Measurements from ENCODE around the gene TLR10.

TLR10 gene

GRCh38 chr4:38805530-38806145 lies 22.8 kb upstream of the TLR10 start:
- Histone ChIP-seq H3K79me2 (ENCODE audit: insufficient read depth, low read length) (no peaks in the 10 kb centered on the region), H3K27me3 (ENCODE audit: insufficient read depth, low read length, poor library complexity) (no peaks in the 10 kb centered on the region), H3K9me3 (ENCODE audit: insufficient read depth, low read length, severe bottlenecking) (peaks cover 13% of the 10 kb centered on the region), H3K4me2 (ENCODE audit: insufficient read depth, low read length) (no peak overlapping the region), H3K4me3 (ENCODE audit: low read depth in 1 of 2, low read length in 2 of 2) (no peak overlapping the region), H3K9ac (ENCODE audit: low read depth, low read length) (no peak overlapping the region), H3K27ac (ENCODE audit: low read length) (no peak overlapping the region), H3K36me3 (ENCODE audit: insufficient read depth, low read length) (no peaks in the 10 kb centered on the region), H3K4me1 (ENCODE audit: insufficient read depth, low read length) (no peaks in the 10 kb centered on the region), H2AFZ (ENCODE audit: low read depth, low read length) (no peak overlapping the region), H4K20me1 (ENCODE audit: insufficient read depth, low read length) (no peaks in the 10 kb centered on the region)
- no peak for DNase-seq
- TF ChIP-seq, protein P1, sequence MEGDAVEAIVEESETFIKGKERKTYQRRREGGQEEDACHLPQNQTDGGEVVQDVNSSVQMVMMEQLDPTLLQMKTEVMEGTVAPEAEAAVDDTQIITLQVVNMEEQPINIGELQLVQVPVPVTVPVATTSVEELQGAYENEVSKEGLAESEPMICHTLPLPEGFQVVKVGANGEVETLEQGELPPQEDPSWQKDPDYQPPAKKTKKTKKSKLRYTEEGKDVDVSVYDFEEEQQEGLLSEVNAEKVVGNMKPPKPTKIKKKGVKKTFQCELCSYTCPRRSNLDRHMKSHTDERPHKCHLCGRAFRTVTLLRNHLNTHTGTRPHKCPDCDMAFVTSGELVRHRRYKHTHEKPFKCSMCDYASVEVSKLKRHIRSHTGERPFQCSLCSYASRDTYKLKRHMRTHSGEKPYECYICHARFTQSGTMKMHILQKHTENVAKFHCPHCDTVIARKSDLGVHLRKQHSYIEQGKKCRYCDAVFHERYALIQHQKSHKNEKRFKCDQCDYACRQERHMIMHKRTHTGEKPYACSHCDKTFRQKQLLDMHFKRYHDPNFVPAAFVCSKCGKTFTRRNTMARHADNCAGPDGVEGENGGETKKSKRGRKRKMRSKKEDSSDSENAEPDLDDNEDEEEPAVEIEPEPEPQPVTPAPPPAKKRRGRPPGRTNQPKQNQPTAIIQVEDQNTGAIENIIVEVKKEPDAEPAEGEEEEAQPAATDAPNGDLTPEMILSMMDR (IDR thresholded peaks at IDR 0.05; ENCODE audit: borderline replicate concordance, extremely low read depth, low read length, poor library complexity, severe bottlenecking) = no peak
- TF ChIP-seq EZH2 (IDR thresholded peaks at IDR 0.05; ENCODE audit: borderline replicate concordance, low read depth, low read length, severe bottlenecking) = no peak
- no peak for ATAC-seq (ENCODE audit: insufficient read depth, low read depth)

- H3K36me3 ChIP-seq (ENCODE audit: insufficient read depth, low read length) = no peaks in the 10 kb centered on the region
- no peak within 1 kb of the TSS for H3K4me2 ChIP-seq (ENCODE audit: insufficient read depth, low read length)
- H3K27me3 ChIP-seq (ENCODE audit: insufficient read depth, low read length, poor library complexity) = no peaks in the 10 kb centered on the region
- no peak for DNase-seq
- TF ChIP-seq, protein P1 (IDR thresholded peaks at IDR 0.05; ENCODE audit: borderline replicate concordance, extremely low read depth, low read length, poor library complexity, severe bottlenecking) = peak; percentile 61
- no peak for TF ChIP-seq EZH2 (IDR thresholded peaks at IDR 0.05; ENCODE audit: borderline replicate concordance, low read depth, low read length, severe bottlenecking)
- H3K4me3 ChIP-seq (ENCODE audit: low read depth in 1 of 2, low read length in 2 of 2) = no peak within 1 kb of the TSS
- H3K79me2 ChIP-seq (ENCODE audit: insufficient read depth, low read length) = no peaks in the 10 kb centered on the region
- H3K9me3 ChIP-seq (ENCODE audit: insufficient read depth, low read length, severe bottlenecking) = peaks cover 13% of the 10 kb centered on the region
- H3K27ac ChIP-seq (ENCODE audit: low read length) = no peak within 1 kb of the TSS
- H3K9ac ChIP-seq (ENCODE audit: low read depth, low read length) = no peak within 1 kb of the TSS
- ATAC-seq (ENCODE audit: insufficient read depth, low read depth) = peak; percentile 49
- no peaks in the 10 kb centered on the region for H3K4me1 ChIP-seq (ENCODE audit: insufficient read depth, low read length)
- H4K20me1 ChIP-seq (ENCODE audit: insufficient read depth, low read length) = no peaks in the 10 kb centered on the region
- H2AFZ ChIP-seq (ENCODE audit: low read depth, low read length) = peak within 1 kb of the TSS; percentile 55
These were observed 22.0 kb upstream of the TLR10 start, which contains the start of gene TLR1 for GRCh38 chr4:38804654-38805295. Gene TLR1, minus strand, starts transcription at chr4:38804791. Its CDS starts 5,960 bp downstream, at chr4:38798831.

GRCh38 chr4:38803833-38804653 lies 21.3 kb upstream of the TLR10 start:
- TF ChIP-seq, protein P1 (IDR thresholded peaks at IDR 0.05; ENCODE audit: borderline replicate concordance, extremely low read depth, low read length, poor library complexity, severe bottlenecking) = no peak
- no peak for TF ChIP-seq EZH2 (IDR thresholded peaks at IDR 0.05; ENCODE audit: borderline replicate concordance, low read depth, low read length, severe bottlenecking)
- no peaks in the 10 kb centered on the region for H3K27me3 ChIP-seq (ENCODE audit: insufficient read depth, low read length, poor library complexity)
- H3K27ac ChIP-seq (ENCODE audit: low read length) = no peak overlapping the region
- H3K79me2 ChIP-seq (ENCODE audit: insufficient read depth, low read length) = no peaks in the 10 kb centered on the region
- H3K4me1 ChIP-seq (ENCODE audit: insufficient read depth, low read length) = no peaks in the 10 kb centered on the region
- DNase-seq = no peak
- no peak overlapping the region for H3K9ac ChIP-seq (ENCODE audit: low read depth, low read length)
- no peak for ATAC-seq (ENCODE audit: insufficient read depth, low read depth)
- no peaks in the 10 kb centered on the region for H4K20me1 ChIP-seq (ENCODE audit: insufficient read depth, low read length)
- peak overlapping the region; percentile 55 for H2AFZ ChIP-seq (ENCODE audit: low read depth, low read length)
- H3K9me3 ChIP-seq (ENCODE audit: insufficient read depth, low read length, severe bottlenecking) = peaks cover 13% of the 10 kb centered on the region
- no peak overlapping the region for H3K4me3 ChIP-seq (ENCODE audit: low read depth in 1 of 2, low read length in 2 of 2)
- H3K4me2 ChIP-seq (ENCODE audit: insufficient read depth, low read length) = no peak overlapping the region
- no peaks in the 10 kb centered on the region for H3K36me3 ChIP-seq (ENCODE audit: insufficient read depth, low read length)
